H1 (cell line): ENCODE measurements around the gene ERG28. TPM values are rescaled to one million over a fixed set of nuclear protein-coding genes. Genes with fewer than 3 reads are reported as not detected.

ENCODE experiments used
- CTCF ChIA-PET: fragments of 300-600 bp; sonication (Branson Sonifier 250); formaldehyde crosslinking; loops from one replicate; lab custom pipeline; 2021; ENCODE audit not compliant: partially characterized antibody; lab: Charles Lee
- POLR2A ChIA-PET: fragments of 300-600 bp; sonication (Branson Sonifier 250); formaldehyde crosslinking; loops from one replicate; lab custom pipeline; 2021; ENCODE audit warnings: inconsistent platforms; ENCODE audit not compliant: partially characterized antibody; lab: Charles Lee
- DNase-seq, 2 experiments: peaks; one replicate each; pipeline versions ENCODE4 v3.0.0 to v3.0.0-alpha.2; 2010 to 2022; ENCODE audit warnings: low spot score in 2 of 2, low read depth in 1 of 2, mixed read lengths in 1 of 2
- FAIRE-seq: peaks from 2 replicates; lab custom pipeline; 2011; peaks lifted over from hg19 to GRCh38; lab: Jason Lieb, UNC
- H2AFZ ChIP-seq: 2 replicates; pipeline ENCODE4 v1.8.1; 2012; ENCODE audit warnings: low read length, inconsistent platforms
- H2AK5ac ChIP-seq: 2 replicates; pipeline ENCODE4 v1.6.1; 2013; ENCODE audit warnings: low read depth, low read length
- H2BK120ac ChIP-seq: replicated peaks from 2 replicates; pipeline ENCODE3; 2013; ENCODE audit warnings: low read depth, low read length, inconsistent platforms
- H2BK12ac ChIP-seq: 2 replicates; pipeline ENCODE4 v1.6.1; 2013; ENCODE audit warnings: low read depth, low read length
- H2BK15ac ChIP-seq: 2 replicates; pipeline ENCODE4 v1.6.1; 2013; ENCODE audit warnings: low read length
- H2BK20ac ChIP-seq: 2 replicates; pipeline ENCODE4 v1.6.1; 2013; ENCODE audit warnings: low read length
- H2BK5ac ChIP-seq: 2 replicates; pipeline ENCODE4 v1.6.1; 2013; ENCODE audit warnings: low read depth, low read length
- H3K14ac ChIP-seq: 2 replicates; pipeline ENCODE4 v1.6.1; 2013; ENCODE audit warnings: inconsistent platforms; ENCODE audit not compliant: insufficient read length
- H3K18ac ChIP-seq: 2 replicates; pipeline ENCODE4 v1.6.1; 2013; ENCODE audit warnings: low read length; ENCODE audit errors: extremely low read depth
- H3K23ac ChIP-seq: 2 replicates; pipeline ENCODE4 v1.6.1; 2013; ENCODE audit warnings: inconsistent platforms; ENCODE audit not compliant: insufficient read length
- H3K23me2 ChIP-seq: 2 replicates; pipeline ENCODE4 v1.6.1; 2013; ENCODE audit warnings: low read depth, low read length
- H3K27ac ChIP-seq: 2 replicates; pipeline ENCODE4 v1.6.1; 2011; ENCODE audit warnings: low read depth, low read length, inconsistent platforms
- H3K27me3 ChIP-seq, 4 experiments: replicated peaks in 1 of 4; 1 replicate in 1 of 4; 2 replicates in 3 of 4; pipeline versions ENCODE4 v1.6.1 to v1.8.1; 2011 to 2013; ENCODE audit warnings: low read length in 3 of 4, mild to moderate bottlenecking in 3 of 4, inconsistent platforms in 2 of 4, mixed read lengths in 2 of 4, moderate library complexity in 1 of 4; ENCODE audit not compliant: control insufficient read depth in 3 of 4, insufficient read depth in 3 of 4; ENCODE audit errors: extremely low read depth in 1 of 4
- H3K36me3 ChIP-seq, 4 experiments: 2 replicates each; pipeline versions ENCODE4 v1.6.1 to v1.8.1; 2011 to 2013; ENCODE audit warnings: mild to moderate bottlenecking in 4 of 4, low read length in 3 of 4, moderate library complexity in 2 of 4, control low read depth in 1 of 4, inconsistent platforms in 1 of 4; ENCODE audit not compliant: insufficient read depth in 4 of 4, control insufficient read depth in 2 of 4
- H3K4ac ChIP-seq: replicated peaks from 2 replicates; pipeline ENCODE3; 2013; ENCODE audit warnings: low read length, low read depth, mixed read lengths, inconsistent platforms; ENCODE audit not compliant: insufficient read length
- H3K4me1 ChIP-seq, 4 experiments: replicated peaks in 1 of 4; 1 replicate in 1 of 4; 2 replicates in 3 of 4; pipeline versions ENCODE4 v1.6.1 to v1.8.1; 2011 to 2013; ENCODE audit warnings: low read length in 3 of 4, inconsistent platforms in 2 of 4, mixed read lengths in 1 of 4; ENCODE audit not compliant: insufficient read depth in 4 of 4, control insufficient read depth in 3 of 4
- H3K4me2 ChIP-seq, 2 experiments: 2 replicates each; pipeline versions ENCODE4 v1.6.1 to v1.8.1; 2011 to 2013; ENCODE audit warnings: low read depth in 2 of 2, low read length in 2 of 2, control low read depth in 1 of 2, inconsistent platforms in 1 of 2, mild to moderate bottlenecking in 1 of 2; ENCODE audit not compliant: insufficient read depth in 1 of 2
- H3K4me3 ChIP-seq, 4 experiments: fragments of 200-600, 300-600 bp in 1 of 4; sonication (generic), shearing (Covaris generic), sonication (Bioruptor Twin) in 1 of 4; 2 replicates each; pipeline versions ENCODE4 v1.5.1 to v1.8.1; 2011 to 2016; ENCODE audit warnings: low read length in 4 of 4, low read depth in 3 of 4, control low read depth in 2 of 4, inconsistent platforms in 2 of 4, mild to moderate bottlenecking in 2 of 4, mixed read lengths in 1 of 4, moderate library complexity in 1 of 4; ENCODE audit not compliant: insufficient read depth in 2 of 4; ENCODE audit errors: extremely low read depth in 1 of 4
- H3K56ac ChIP-seq: replicated peaks from 2 replicates; pipeline ENCODE3; 2013; ENCODE audit warnings: low read depth, mild to moderate bottlenecking, mixed read lengths, low read length, inconsistent platforms; ENCODE audit not compliant: insufficient read length
- H3K79me1 ChIP-seq: 2 replicates; pipeline ENCODE4 v1.6.1; 2013; ENCODE audit warnings: low read depth, low read length, control low read depth
- H3K79me2 ChIP-seq, 2 experiments: 2 replicates each; pipeline versions ENCODE4 v1.6.1 to v1.8.1; 2012 to 2013; ENCODE audit warnings: low read length in 2 of 2, mild to moderate bottlenecking in 2 of 2, inconsistent platforms in 1 of 2; ENCODE audit not compliant: insufficient read depth in 2 of 2, control insufficient read depth in 1 of 2
- H3K9ac ChIP-seq, 4 experiments: replicated peaks in 1 of 4; 1 replicate in 1 of 4; 2 replicates in 3 of 4; pipeline versions ENCODE4 v1.6.1 to v1.8.1; 2011 to 2013; ENCODE audit warnings: low read depth in 3 of 4, low read length in 3 of 4, control low read depth in 2 of 4, mild to moderate bottlenecking in 2 of 4, moderate library complexity in 2 of 4, inconsistent platforms in 1 of 4; ENCODE audit errors: extremely low read depth in 1 of 4
- H3K9me3 ChIP-seq, 2 experiments: 2 replicates each; pipeline versions ENCODE4 v1.6.1 to v1.8.1; 2012 to 2013; ENCODE audit warnings: mild to moderate bottlenecking in 2 of 2, moderate library complexity in 2 of 2, control low read depth in 1 of 2, inconsistent platforms in 1 of 2, low read depth in 1 of 2, low read length in 1 of 2, mixed read lengths in 1 of 2; ENCODE audit not compliant: insufficient read depth in 2 of 2
- H4K20me1 ChIP-seq, 2 experiments: replicated peaks in 1 of 2; 2 replicates each; pipeline versions ENCODE3 to v1.8.1; 2011 to 2013; ENCODE audit warnings: inconsistent platforms in 2 of 2, low read length in 2 of 2, mild to moderate bottlenecking in 1 of 2; ENCODE audit not compliant: insufficient read depth in 2 of 2, control insufficient read depth in 1 of 2
- H4K5ac ChIP-seq: 2 replicates; pipeline ENCODE4 v1.6.1; 2013; ENCODE audit warnings: low read length, low read depth, mixed read lengths, inconsistent platforms; ENCODE audit not compliant: insufficient read length
- H4K8ac ChIP-seq: 2 replicates; pipeline ENCODE4 v1.8.0; 2013; ENCODE audit warnings: mild to moderate bottlenecking, moderate library complexity, low read length, inconsistent platforms; ENCODE audit not compliant: insufficient read depth; ENCODE audit errors: extremely low read depth
- H4K91ac ChIP-seq: replicated peaks from 2 replicates; pipeline ENCODE3; 2013; ENCODE audit warnings: low read length, mixed read lengths, inconsistent platforms; ENCODE audit not compliant: insufficient read length
- BACH1 ChIP-seq: IDR thresholded peaks from 2 replicates; pipeline ENCODE4 v1.6.1; 2012; ENCODE audit warnings: low read length, improper control_type of control experiment
- NRF1 ChIP-seq: IDR thresholded peaks from 2 replicates; pipeline ENCODE4 v1.6.1; 2011; ENCODE audit warnings: mild to moderate bottlenecking, low read depth, low read length, improper control_type of control experiment
- WGBS, 2 experiments: shearing (Covaris generic) in 1 of 2; methylation state at CpG; one replicate each; pipeline versions ENCODE4 v1.1.6 to v1.1.7; 2013 to 2015; ENCODE audit warnings: low lambda C conversion rate in 2 of 2, mixed read lengths in 2 of 2, inconsistent platforms in 1 of 2, low coverage in 1 of 2, missing lambda C conversion rate in 1 of 2; ENCODE audit not compliant: insufficient replicate concordance in 2 of 2, insufficient coverage in 1 of 2, insufficient read length in 1 of 2; ENCODE audit errors: extremely low coverage in 1 of 2, missing lambda C conversion rate in 1 of 2; 5-methylcytosine and 5-hydroxymethylcytosine counted together
- polyA plus RNA-seq, 7 experiments: library from polyadenylated mRNA; depleted of rRNA in 3 of 7; stranded (reverse) in 5 of 7; unstranded in 2 of 7; fragments of >200 nt in 5 of 7; fragments of 200-250 nt in 2 of 7; gene quantifications; 1 replicate in 5 of 7; 2 replicates in 1 of 7; 4 replicates in 1 of 7; pipeline versions ENCODE4 v1.2.1 to v1.2.3, GENCODE V29; 2011 to 2013; ENCODE audit warnings: missing spikeins in 2 of 7, mixed read lengths in 2 of 7
- total RNA-seq: library from RNA; stranded (reverse); fragmentation: NEBNext Ultra II Directional; extraction: Animal tissue kit (Norgen Biotek cat#: 25700); gene quantifications from 2 replicates; pipeline ENCODE4 v1.2.1, GENCODE V29; 2021

ERG28 gene
- total and polyA plus RNA-seq, 2 of the 8 experiments (the other 6 are each of a cell fraction or from before 2014, with no cell fraction given): 32.6 to 56.7 TPM

DNA sequence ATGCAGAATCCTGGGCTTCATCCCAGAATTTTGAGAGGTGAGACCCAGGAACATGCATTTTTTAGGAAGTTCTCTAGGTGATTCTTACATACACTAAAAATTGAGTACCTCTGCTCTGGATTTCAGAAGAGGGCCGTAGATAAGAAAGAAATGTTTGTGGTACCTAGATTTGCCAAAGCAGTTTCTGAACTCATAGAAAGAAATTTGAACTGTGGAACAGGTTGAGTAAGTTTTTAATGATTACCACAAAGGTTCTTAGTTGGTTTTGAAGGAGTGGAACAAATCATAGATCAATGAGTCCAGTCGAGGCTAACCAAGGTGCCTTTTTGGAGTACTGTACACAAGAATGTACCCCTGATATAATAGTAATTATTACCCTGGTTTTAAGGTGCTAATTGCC lies 25.2 kb upstream of the ERG28 start:
- DNase-seq (no peak), FAIRE-seq (no peak)
- no peaks in the 10 kb centered on the region for H3K79me1 ChIP-seq
- no peak overlapping the region for H2BK15ac ChIP-seq
- H3K18ac ChIP-seq: no peak overlapping the region
- H2AFZ ChIP-seq: no peak overlapping the region
- H4K5ac ChIP-seq: no peak overlapping the region
- no peak overlapping the region for H2AK5ac ChIP-seq
- no peaks in the 10 kb centered on the region for H3K9me3 ChIP-seq
- no peak overlapping the region for H3K4me3 ChIP-seq
- no peak overlapping the region for H4K91ac ChIP-seq
- no peak overlapping the region for H3K23ac ChIP-seq
- no peak overlapping the region for H3K14ac ChIP-seq
- 88% methylated on average over 2 of the region's 2 CpGs; no CpG with 5 or more reads in 1 of the 2 experiments for WGBS, 2 experiments
- H2BK12ac ChIP-seq: no peak overlapping the region
- no peaks in the 10 kb centered on the region for H3K23me2 ChIP-seq
- H3K9ac ChIP-seq: no peak overlapping the region
- POLR2A ChIA-PET: interaction anchor here (0.7 to 1.3 kb wide), 2 partner anchors 25 to 83 kb away, joined by 3 to 6 read pairs; partner anchors contain the start of genes ERG28 and TTLL5
- no peak overlapping the region for H2BK120ac ChIP-seq
- no peaks in the 10 kb centered on the region for H3K27me3 ChIP-seq
- no peaks in the 10 kb centered on the region for H3K79me2 ChIP-seq
- H2BK5ac ChIP-seq: no peak overlapping the region
- CTCF ChIA-PET: interaction anchor here (0.7 to 1.3 kb wide), 3 partner anchors 23 to 288 kb away, joined by 3 to 5 read pairs (median 3); no protein-coding TSS in a partner anchor
- H2BK20ac ChIP-seq: no peak overlapping the region
- H3K4me2 ChIP-seq: no peak overlapping the region
- H3K27ac ChIP-seq: no peak overlapping the region
- H3K36me3 ChIP-seq: peaks cover 5 to 28% (median 14%) of the 10 kb centered on the region in 4 experiments; a peak in 7 of 8 replicates
- no peak overlapping the region for H3K4ac ChIP-seq
- no peak for TF ChIP-seq NRF1
- TF ChIP-seq BACH1: no peak
- no peaks in the 10 kb centered on the region for H3K4me1 ChIP-seq
- H4K20me1 ChIP-seq: no peaks in the 10 kb centered on the region
- no peak overlapping the region for H3K56ac ChIP-seq
- no peak overlapping the region for H4K8ac ChIP-seq
